ENCODE results near the gene EIF5B.

Gene EIF5B

GRCh38 chr2:99395589-99396130 lies 58.5 kb downstream of the EIF5B start:
- Histone ChIP-seq H3K4me3 (ENCODE audit: low read length in 2 of 2) (no peak overlapping the region), H3K4me1 (ENCODE audit: control insufficient read depth, insufficient read depth, low read length) (no peaks in the 10 kb centered on the region), H3K27ac (ENCODE audit: low read length) (no peak overlapping the region), H3K27me3 (ENCODE audit: control insufficient read depth in 1 of 2, insufficient read depth in 2 of 2, low read length in 2 of 2) (no peaks in the 10 kb centered on the region), H3K36me3 (ENCODE audit: control insufficient read depth in 2 of 2, insufficient read depth in 2 of 2, low read length in 2 of 2) (peaks cover 60 to 61% of the 10 kb centered on the region in 2 donors), H3K9me3 (ENCODE audit: control insufficient read depth in 2 of 2, low read length in 2 of 2) (no peaks in the 10 kb centered on the region), H3K9ac (ENCODE audit: low read length in 2 of 2) (no peak overlapping the region)

DNA sequence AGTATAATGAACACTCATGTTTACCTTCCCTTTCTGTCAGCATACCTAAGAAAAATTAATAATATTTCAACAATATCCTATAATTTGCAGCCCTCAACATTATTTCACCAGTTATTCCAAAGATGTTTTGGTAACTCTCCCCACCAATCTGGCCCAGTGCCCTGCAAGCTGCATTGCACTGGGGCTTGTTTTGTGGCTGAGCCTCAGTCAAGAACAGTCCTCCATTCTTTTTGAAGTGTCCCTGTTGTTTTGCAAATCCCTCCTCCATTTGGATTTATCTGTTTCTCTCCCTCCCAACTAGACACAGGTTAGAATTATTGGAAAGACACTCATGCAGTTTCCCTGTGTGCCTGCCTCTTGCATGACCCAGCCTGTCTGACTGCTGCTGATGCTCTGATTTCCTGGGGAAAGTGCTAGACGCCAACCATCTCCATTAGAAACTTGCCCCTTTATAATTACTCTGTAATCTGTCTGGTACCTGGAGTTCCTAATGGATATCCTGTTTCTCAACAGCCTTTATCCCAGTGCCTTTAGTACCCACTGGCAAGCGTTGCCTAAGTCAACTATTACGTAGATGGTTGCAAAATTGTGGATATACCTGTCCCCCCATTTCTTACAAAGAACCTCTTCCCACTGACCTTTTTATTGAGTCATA lies 60.2 kb downstream of the EIF5B start:
- no peak overlapping the region for H3K4me3 ChIP-seq (ENCODE audit: low read length in 2 of 2)
- peaks cover 62 to 63% of the 10 kb centered on the region in 2 donors for H3K36me3 ChIP-seq (ENCODE audit: control insufficient read depth in 2 of 2, insufficient read depth in 2 of 2, low read length in 2 of 2)
- no peak overlapping the region for H3K9ac ChIP-seq (ENCODE audit: low read length in 2 of 2)
- no peaks in the 10 kb centered on the region for H3K4me1 ChIP-seq (ENCODE audit: control insufficient read depth, insufficient read depth, low read length)
- no peaks in the 10 kb centered on the region for H3K9me3 ChIP-seq (ENCODE audit: control insufficient read depth in 2 of 2, low read length in 2 of 2)
- H3K27me3 ChIP-seq (ENCODE audit: control insufficient read depth in 1 of 2, insufficient read depth in 2 of 2, low read length in 2 of 2), result no peaks in the 10 kb centered on the region
- no peak overlapping the region for H3K27ac ChIP-seq (ENCODE audit: low read length)

DNA sequence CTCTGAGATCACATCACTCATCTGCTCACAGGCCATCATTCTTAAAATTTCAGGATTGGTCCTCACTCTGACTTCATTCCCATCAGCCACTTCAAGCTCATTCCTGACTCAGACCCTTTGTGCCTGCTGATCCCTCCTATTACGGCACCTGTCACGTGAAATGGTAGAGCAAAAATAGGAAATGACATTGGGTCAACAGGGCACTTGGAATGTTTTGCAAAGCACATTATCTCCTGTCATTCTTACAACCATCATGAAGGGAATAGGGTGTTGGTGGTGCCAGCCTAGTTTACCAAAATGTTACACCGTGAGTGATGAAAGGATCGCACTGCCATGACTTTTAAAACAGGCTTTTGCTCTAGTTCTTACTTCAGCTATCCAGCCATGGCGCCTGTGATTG lies 61.1 kb downstream of the EIF5B start:
- Histone ChIP-seq H3K4me1 (ENCODE audit: control insufficient read depth, insufficient read depth, low read length) (no peaks in the 10 kb centered on the region), H3K27me3 (ENCODE audit: control insufficient read depth in 1 of 2, insufficient read depth in 2 of 2, low read length in 2 of 2) (no peaks in the 10 kb centered on the region), H3K9me3 (ENCODE audit: control insufficient read depth in 2 of 2, low read length in 2 of 2) (no peaks in the 10 kb centered on the region), H3K36me3 (ENCODE audit: control insufficient read depth in 2 of 2, insufficient read depth in 2 of 2, low read length in 2 of 2) (peaks cover 67 to 70% of the 10 kb centered on the region in 2 donors), H3K27ac (ENCODE audit: low read length) (no peak overlapping the region), H3K9ac (ENCODE audit: low read length in 2 of 2) (no peak overlapping the region), H3K4me3 (ENCODE audit: low read length in 2 of 2) (no peak overlapping the region)

DNA sequence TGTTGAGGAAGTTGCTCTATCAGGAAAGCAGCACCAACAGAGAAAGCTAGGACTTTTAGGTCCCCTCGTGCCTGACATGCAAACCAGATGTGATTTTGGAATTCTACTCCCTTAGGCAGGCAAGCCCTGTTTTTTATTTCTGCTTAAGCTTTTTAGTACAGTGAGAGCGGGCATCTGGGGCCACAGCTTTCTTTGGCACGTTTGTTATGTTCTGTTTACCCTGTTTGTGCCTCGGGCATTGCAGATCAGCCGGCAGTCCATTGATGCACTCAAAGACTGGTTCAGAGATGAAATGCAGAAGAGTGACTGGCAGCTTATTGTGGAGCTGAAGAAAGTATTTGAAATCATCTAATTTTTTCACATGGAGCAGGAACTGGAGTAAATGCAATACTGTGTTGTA lies 61.9 kb downstream of the EIF5B start:
- Histone ChIP-seq H3K9me3 (ENCODE audit: control insufficient read depth in 2 of 2, low read length in 2 of 2) (no peaks in the 10 kb centered on the region), H3K9ac (ENCODE audit: low read length in 2 of 2) (no peak overlapping the region), H3K4me1 (ENCODE audit: control insufficient read depth, insufficient read depth, low read length) (no peaks in the 10 kb centered on the region), H3K27me3 (ENCODE audit: control insufficient read depth in 1 of 2, insufficient read depth in 2 of 2, low read length in 2 of 2) (no peaks in the 10 kb centered on the region), H3K4me3 (ENCODE audit: low read length in 2 of 2) (no peak overlapping the region), H3K36me3 (ENCODE audit: control insufficient read depth in 2 of 2, insufficient read depth in 2 of 2, low read length in 2 of 2) (peaks cover 66 to 70% of the 10 kb centered on the region in 2 donors), H3K27ac (ENCODE audit: low read length) (no peak overlapping the region)

GRCh38 chr2:99399795-99400194 lies 62.6 kb downstream of the EIF5B start:
- Histone ChIP-seq H3K9ac (ENCODE audit: low read length in 2 of 2) (no peak overlapping the region), H3K27ac (ENCODE audit: low read length) (no peak overlapping the region), H3K27me3 (ENCODE audit: control insufficient read depth in 1 of 2, insufficient read depth in 2 of 2, low read length in 2 of 2) (no peaks in the 10 kb centered on the region), H3K4me1 (ENCODE audit: control insufficient read depth, insufficient read depth, low read length) (peaks cover 3% of the 10 kb centered on the region), H3K9me3 (ENCODE audit: control insufficient read depth in 2 of 2, low read length in 2 of 2) (no peaks in the 10 kb centered on the region), H3K36me3 (ENCODE audit: control insufficient read depth in 2 of 2, insufficient read depth in 2 of 2, low read length in 2 of 2) (peaks cover 66 to 71% of the 10 kb centered on the region in 2 donors), H3K4me3 (ENCODE audit: low read length in 2 of 2) (no peak overlapping the region)

GRCh38 chr2:99401841-99402240 lies 64.7 kb downstream of the EIF5B start:
- H3K9me3 ChIP-seq (ENCODE audit: control insufficient read depth in 2 of 2, low read length in 2 of 2), result no peaks in the 10 kb centered on the region
- no peaks in the 10 kb centered on the region for H3K27me3 ChIP-seq (ENCODE audit: control insufficient read depth in 1 of 2, insufficient read depth in 2 of 2, low read length in 2 of 2)
- H3K4me1 ChIP-seq (ENCODE audit: control insufficient read depth, insufficient read depth, low read length), result peaks cover 6% of the 10 kb centered on the region
- H3K9ac ChIP-seq (ENCODE audit: low read length in 2 of 2), result no peak overlapping the region
- H3K36me3 ChIP-seq (ENCODE audit: control insufficient read depth in 2 of 2, insufficient read depth in 2 of 2, low read length in 2 of 2), result peaks cover 61 to 75% of the 10 kb centered on the region in 2 donors
- no peak overlapping the region for H3K27ac ChIP-seq (ENCODE audit: low read length)
- no peak overlapping the region for H3K4me3 ChIP-seq (ENCODE audit: low read length in 2 of 2)

DNA sequence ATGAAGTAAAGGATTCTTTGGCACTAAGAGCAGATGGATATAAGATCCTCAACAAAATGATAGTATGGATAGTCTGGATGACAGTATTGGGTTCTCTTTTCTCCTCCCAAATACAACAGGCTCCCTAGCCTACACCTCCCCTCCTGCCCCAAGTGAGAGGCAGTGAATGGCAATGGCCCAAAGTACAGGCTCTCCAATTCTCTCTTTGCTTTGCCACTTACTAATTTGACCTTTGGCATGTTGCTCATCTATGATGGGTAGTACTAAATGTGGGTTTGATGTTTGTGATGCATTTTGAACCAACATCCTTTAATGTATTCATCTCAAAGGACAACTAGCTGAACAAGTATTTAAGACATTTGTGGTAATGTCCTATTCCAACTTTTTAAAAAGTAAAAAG lies 65.9 kb downstream of the EIF5B start:
- peaks cover 51 to 70% of the 10 kb centered on the region in 2 donors for H3K36me3 ChIP-seq (ENCODE audit: control insufficient read depth in 2 of 2, insufficient read depth in 2 of 2, low read length in 2 of 2)
- H3K9ac ChIP-seq (ENCODE audit: low read length in 2 of 2), result no peak overlapping the region
- H3K4me3 ChIP-seq (ENCODE audit: low read length in 2 of 2), result no peak overlapping the region
- H3K4me1 ChIP-seq (ENCODE audit: control insufficient read depth, insufficient read depth, low read length), result peaks cover 6% of the 10 kb centered on the region
- no peaks in the 10 kb centered on the region for H3K9me3 ChIP-seq (ENCODE audit: control insufficient read depth in 2 of 2, low read length in 2 of 2)
- no peaks in the 10 kb centered on the region for H3K27me3 ChIP-seq (ENCODE audit: control insufficient read depth in 1 of 2, insufficient read depth in 2 of 2, low read length in 2 of 2)
- H3K27ac ChIP-seq (ENCODE audit: low read length), result no peak overlapping the region

GRCh38 chr2:99403524-99403923 lies 66.3 kb downstream of the EIF5B start:
- H3K36me3 ChIP-seq (ENCODE audit: control insufficient read depth in 2 of 2, insufficient read depth in 2 of 2, low read length in 2 of 2), result peaks cover 47 to 65% of the 10 kb centered on the region in 2 donors
- no peak overlapping the region for H3K27ac ChIP-seq (ENCODE audit: low read length)

DNA sequence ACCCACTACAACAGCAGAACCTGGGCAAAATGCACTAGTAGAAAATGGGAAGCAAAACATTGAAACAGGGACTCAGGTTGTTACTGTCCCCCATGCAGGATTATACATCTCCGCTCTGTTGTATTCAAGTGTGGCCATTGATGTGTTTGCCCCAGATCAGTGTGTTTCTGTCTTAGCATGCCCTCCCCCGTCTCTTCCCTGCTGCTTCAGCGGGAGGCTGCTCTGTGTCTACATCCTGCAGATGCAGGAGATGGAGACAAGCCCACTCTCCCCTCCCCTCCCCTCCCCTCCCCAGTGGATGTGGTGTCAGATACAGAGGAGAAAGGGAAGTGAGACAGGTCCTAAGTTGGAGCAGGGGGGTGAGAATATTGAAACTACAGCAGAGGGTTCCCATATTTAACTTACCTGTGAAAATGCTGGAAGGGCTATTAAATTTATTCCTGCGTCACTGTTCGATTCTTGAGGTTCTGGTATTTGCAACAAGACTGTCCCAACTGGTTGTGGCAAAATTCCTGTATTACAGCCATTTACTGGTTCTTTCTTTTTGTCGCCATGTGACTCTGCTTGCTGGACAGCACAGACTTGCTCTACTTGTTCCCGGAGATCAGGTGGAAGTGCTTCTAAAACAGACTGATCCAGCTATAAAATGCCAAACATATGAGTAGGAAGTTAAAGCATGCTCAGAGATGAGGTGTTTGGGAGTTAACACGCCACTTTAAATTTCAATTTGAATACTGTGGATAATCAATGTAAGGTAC lies 67.0 kb downstream of the EIF5B start:
- no peak overlapping the region for H3K9ac ChIP-seq (ENCODE audit: low read length in 2 of 2)
- H3K4me1 ChIP-seq (ENCODE audit: control insufficient read depth, insufficient read depth, low read length), result peaks cover 6% of the 10 kb centered on the region
- H3K27me3 ChIP-seq (ENCODE audit: control insufficient read depth in 1 of 2, insufficient read depth in 2 of 2, low read length in 2 of 2), result no peaks in the 10 kb centered on the region
- H3K9me3 ChIP-seq (ENCODE audit: control insufficient read depth in 2 of 2, low read length in 2 of 2), result no peaks in the 10 kb centered on the region
- peaks cover 40 to 59% of the 10 kb centered on the region in 2 donors for H3K36me3 ChIP-seq (ENCODE audit: control insufficient read depth in 2 of 2, insufficient read depth in 2 of 2, low read length in 2 of 2)
- H3K27ac ChIP-seq (ENCODE audit: low read length), result no peak overlapping the region
- no peak overlapping the region for H3K4me3 ChIP-seq (ENCODE audit: low read length in 2 of 2)

More at GRCh38 chr2:99403524-99403923, 66.3 kb downstream of the EIF5B start:
- peaks cover 6% of the 10 kb centered on the region for H3K4me1 ChIP-seq (ENCODE audit: control insufficient read depth, insufficient read depth, low read length)
- no peaks in the 10 kb centered on the region for H3K27me3 ChIP-seq (ENCODE audit: control insufficient read depth in 1 of 2, insufficient read depth in 2 of 2, low read length in 2 of 2)
- H3K4me3 ChIP-seq (ENCODE audit: low read length in 2 of 2), result no peak overlapping the region
- H3K9me3 ChIP-seq (ENCODE audit: control insufficient read depth in 2 of 2, low read length in 2 of 2), result no peaks in the 10 kb centered on the region
- no peak overlapping the region for H3K9ac ChIP-seq (ENCODE audit: low read length in 2 of 2)

- H3K9ac ChIP-seq (ENCODE audit: low read length in 2 of 2), result no peak overlapping the region
- H3K36me3 ChIP-seq (ENCODE audit: control insufficient read depth in 2 of 2, insufficient read depth in 2 of 2, low read length in 2 of 2), result peaks cover 33 to 51% of the 10 kb centered on the region in 2 donors
- no peaks in the 10 kb centered on the region for H3K27me3 ChIP-seq (ENCODE audit: control insufficient read depth in 1 of 2, insufficient read depth in 2 of 2, low read length in 2 of 2)
- peaks cover 6% of the 10 kb centered on the region for H3K4me1 ChIP-seq (ENCODE audit: control insufficient read depth, insufficient read depth, low read length)
- no peak overlapping the region for H3K27ac ChIP-seq (ENCODE audit: low read length)
- no peak overlapping the region for H3K4me3 ChIP-seq (ENCODE audit: low read length in 2 of 2)
- H3K9me3 ChIP-seq (ENCODE audit: control insufficient read depth in 2 of 2, low read length in 2 of 2), result no peaks in the 10 kb centered on the region
Measured at GRCh38 chr2:99404797-99405669, 67.8 kb downstream of the EIF5B start.

Measured in stomach smooth muscle (tissue), 2 donors.